ENCODE results near the gene PCBP3.
A peak's percentile ranks its signal among the peaks of the same experiment; 100 is the strongest.
"Not testable (repeated sequence)": the region's sequence is repeated elsewhere in the genome, so short reads cannot be mapped to it uniquely, and the experiment has no call there.

PCBP3 gene

DNA sequence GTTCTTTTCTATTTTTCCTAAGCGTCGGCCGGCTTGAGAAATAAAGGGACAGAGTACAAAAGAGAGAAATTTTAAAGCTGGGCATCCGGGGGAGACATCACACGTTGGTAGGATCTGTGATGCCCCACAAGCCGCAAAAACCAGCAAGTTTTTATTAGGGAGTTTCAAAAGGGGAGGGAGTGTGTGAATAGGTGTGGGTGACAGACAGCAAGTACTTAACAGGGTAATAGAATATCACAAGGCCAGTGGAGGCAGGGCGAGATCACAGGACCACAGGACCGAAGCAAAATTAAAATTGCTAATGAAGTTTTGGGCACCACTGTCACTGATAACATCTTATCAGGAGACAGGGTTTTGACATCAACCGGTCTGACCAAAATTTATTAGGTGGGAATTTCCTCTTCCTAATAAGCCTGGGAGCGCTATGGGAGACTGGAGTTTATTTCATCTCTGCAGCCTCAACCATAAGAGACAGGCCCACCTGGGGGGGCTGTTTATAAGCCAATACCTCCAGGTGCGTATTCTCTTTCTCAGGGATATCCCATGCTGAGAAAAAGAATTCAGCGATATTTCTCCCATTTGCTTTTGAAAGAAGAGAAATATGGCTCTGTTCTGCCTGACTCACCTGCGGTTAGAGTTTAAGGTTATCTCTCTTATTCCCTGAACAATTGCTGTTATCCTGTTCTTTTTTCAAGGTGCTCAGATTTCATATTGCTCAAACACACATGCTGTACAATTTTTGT, 332.3 kb downstream of the PCBP3 start:
- not testable (repeated sequence) for DNase-seq

DNA sequence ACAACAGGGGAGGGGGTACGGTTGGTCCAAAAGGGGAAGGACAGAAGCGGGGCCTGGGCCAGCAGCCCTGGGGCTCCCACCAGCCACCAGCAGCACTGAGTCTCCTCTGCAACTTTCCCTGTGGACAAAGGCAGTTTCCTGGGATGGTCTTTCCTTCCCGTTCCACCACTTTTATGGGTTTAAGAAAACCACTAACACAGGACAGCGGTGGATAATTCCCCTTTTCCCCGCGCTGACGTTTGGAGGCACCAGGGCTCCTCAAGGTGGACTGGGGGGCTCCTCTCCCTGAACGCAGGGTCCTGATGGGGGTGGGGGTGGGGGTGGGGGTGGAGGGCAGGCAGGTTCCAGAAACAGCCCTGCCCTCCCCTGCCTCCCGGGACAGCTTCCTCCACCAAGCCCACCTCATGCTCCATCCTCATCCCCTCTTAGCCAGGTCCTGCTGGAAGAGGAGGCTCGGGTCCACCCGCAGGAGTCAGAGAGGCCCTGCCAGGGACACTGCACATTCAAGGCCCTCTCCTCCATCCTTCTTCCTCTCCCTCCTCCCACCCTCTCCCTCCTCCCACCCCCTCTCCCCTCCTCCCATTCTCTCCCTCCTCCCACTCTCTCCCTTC, 333.3 kb downstream of the PCBP3 start:
- DNase-seq: no peak

DNA sequence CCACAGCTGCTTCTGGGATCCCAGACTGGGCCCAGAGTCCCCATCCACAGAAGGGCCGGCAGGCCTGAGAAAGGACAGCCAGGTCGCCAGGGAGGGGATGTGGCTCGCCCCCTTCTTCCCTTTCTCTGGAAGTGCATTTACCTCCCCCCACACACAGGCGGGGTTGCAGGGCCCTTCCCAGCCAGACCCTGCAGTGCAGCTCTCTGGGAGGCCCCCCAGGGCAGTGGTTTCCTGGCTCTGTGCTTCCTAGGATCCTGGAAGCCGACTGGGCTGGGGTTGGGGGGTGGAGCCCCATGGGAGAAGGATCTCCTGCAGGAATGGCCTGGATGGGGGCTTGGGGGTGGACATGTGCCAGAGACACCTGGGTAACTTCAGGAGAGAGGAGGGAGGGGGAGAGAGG, 333.9 kb downstream of the PCBP3 start:
- no peak for DNase-seq

DNA sequence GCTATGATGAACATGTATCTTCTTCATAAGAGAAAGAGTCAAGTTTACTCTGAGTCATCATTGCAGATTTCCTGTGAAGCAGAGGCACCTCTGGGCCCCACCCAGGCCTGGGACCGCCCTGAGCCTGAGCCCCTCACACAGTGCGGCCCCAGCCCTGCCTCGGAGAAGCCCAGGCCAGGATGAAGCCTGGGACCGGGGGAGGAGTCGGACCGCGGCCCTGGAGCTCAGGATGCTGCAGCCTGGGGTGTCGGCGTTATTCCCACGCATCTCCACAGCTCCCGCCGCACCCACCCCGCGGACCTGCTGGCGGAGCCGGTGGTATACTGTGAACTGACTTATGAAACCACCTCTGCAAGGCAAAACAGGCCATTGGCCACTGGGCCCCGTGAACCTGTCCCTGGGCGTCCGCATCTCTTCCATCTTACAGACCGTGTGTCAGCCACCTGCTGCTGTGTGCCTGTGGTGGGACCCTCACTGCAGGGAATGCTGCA, 335.7 kb downstream of the PCBP3 start:
- DNase-seq: no peak

DNA sequence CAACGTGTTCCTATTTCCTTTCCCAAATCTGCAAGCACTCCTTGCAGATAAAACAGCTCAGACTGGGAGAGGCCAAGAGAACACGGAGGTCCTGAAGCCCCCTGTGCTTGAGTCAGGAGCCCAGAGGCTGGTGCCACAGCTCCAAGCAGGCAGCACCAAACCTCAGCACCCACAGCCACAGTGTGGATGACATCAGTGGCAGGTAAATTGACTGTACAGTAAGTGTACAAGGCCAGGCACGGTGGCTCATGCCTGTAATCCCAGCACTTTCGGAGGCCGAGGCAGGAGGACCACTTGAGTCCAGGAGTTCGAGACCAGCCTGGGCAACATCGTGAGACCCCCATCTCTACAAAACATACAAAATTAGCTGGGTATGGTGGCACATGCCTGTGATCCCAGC, 336.1 kb downstream of the PCBP3 start:
- DNase-seq: no peak

DNA sequence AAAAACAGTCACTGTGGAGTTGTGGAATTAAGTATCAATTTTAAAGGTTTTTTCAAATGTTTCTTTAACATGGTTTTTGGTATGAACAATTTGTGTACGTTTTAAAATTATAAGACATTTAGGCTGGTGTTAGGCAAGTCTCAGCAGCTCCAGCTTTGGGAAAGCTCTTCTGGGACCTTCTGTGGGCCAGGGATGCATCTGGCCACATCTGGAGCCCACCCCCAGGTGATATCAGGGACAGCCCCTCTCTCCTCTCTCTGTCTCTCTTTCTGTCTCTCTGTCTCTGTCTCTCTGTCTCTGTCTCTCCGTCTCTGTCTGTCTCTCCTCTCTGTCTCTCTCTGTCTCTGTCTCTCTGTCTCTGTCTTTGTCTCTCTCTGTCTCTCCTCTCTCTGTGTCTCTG, 336.7 kb downstream of the PCBP3 start:
- DNase-seq: no peak

DNA sequence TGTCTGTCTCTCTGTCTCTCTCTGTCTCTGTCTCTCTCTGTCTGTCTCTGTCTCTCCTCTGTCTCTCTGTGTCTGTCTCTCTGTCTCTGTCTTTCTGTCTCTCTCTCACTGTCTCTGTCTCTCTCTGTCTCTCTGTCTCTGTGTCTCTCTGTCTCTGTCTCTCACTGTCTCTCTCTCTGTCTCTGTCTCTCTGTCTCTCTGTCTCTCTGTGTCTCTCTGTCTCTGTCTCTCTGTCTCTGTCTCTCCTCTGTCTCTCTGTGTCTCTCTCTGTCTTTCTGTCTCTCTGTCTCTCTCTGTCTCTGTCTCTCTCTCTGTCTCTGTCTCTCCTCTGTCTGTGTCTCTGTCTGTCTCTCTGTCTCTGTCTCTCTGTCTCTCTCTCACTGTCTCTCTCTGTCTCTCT, 337.2 kb downstream of the PCBP3 start:
- DNase-seq: no peak

DNA sequence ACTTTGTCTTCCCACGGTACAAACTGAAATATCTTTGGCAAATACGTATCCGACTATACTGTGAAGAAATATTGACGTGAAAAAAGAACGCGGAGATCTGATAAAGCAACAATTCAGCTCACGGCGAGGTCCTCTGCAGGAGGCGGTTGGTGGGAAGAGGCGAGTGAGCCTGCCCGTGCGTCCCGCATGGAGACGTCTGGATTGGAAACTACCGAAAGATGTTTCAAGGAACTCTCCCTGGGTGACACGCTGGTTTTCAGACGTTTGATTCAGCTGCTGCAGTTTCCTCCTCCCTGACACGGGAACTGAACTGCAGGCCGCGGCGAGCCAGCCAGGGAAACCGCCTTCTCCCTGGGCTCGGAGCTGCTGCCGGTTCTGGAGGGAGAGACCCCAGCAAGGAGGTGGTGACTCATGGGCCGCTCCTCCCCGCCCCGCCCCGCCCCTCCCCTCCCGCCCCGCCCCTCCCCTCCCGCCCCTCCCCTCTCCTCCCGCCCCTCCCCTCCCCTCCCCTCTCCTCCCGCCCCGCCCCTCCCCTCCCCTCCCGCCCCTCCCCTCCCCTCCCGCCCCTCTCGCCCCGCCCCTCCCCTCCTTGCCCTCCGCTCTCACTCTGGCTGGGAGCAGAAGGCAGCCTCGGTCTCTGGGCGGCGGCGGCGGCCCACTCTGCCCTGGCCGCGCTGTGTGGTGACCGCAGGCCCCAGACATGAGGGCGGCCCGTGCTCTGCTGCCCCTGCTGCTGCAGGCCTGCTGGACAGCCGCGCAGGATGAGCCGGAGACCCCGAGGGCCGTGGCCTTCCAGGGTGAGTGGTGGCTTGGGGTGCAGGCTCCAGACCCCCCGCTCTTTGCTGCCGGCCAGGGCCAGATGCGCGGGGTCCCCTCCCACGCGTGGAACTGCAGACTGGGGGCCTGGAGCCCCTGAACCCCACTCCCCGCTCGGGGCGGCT, 337.9 kb downstream of the PCBP3 start, which contains the start of gene COL6A1:
Gene COL6A1, plus strand, starts transcription at position 620 of the 941 bp plus-strand sequence. Its CDS starts 81 bp downstream, at position 701.
- DNase-seq: peak; percentile 89

DNA sequence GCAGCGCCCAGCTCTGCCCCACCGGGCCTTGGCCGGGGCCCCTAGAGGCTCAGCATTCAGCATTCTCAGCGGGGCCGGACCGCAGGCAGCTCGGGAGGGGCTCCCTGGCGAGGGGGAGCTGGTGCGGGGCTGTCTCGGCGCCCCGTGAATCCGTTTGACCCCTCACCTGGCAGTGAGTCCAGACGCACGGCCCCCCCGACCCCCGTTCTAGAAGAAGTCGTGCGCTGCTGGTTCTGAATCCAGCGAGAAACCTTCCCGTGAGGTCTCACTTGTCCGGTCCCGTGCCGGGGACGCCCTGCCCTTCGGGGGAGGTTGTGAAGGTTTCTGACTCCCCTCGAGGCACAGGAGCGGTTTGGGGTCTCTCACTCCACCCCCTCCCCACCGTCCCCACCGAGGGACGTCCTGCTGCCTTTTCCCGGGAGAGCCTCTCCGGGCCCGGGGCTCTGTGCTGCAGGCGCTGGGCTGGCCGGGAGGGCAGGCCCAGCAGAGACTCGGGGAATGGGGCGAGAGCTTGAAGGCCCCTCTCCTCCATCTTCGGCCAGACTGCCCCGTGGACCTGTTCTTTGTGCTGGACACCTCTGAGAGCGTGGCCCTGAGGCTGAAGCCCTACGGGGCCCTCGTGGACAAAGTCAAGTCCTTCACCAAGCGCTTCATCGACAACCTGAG, 338.7 kb downstream of the PCBP3 start:
- DNase-seq: peak; percentile 32

DNA sequence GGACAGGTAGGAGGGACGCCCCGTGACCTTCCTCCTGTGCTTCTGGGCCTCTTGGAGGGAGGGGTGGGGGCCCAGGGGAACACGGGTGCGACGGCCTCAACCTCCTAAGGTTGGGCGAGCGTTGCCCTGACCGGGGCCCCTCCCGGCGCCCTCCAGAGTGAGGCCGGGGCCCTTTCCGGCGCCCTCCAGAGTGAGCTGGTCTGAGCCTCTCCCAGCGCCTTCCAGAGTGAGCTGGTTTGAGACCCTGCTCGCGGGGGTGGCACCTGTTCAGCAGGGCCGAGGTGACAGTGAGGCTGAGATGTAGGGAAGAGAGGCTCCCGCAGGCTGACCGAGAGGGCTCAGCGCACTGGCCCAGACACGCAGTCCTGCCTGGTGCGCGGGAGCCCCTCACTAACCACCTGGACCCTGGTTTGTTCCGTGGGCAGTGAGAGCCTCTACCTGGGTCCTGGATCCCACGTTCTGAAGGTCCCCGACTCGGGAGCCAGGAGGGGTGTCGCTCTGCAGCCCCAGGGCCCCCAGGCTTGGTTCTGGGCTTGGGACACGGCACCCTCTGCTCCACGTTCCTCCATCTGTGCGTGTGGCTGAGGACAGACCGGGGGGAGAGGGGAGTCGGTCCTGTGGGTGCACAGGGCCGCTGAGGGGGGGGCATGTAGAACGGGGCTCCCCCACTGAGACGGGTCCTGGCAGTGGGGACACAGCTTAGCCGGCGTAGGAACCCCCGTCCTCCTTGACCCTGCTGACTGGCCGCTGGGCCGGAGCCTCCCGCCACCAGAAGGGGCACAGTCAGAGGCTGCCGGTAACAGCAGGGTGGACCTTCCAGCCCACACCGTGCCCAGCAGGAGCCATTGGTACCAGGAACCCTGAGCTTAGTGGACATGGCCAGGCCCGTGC, 339.5 kb downstream of the PCBP3 start:
- DNase-seq: peak; percentile 31

DNA sequence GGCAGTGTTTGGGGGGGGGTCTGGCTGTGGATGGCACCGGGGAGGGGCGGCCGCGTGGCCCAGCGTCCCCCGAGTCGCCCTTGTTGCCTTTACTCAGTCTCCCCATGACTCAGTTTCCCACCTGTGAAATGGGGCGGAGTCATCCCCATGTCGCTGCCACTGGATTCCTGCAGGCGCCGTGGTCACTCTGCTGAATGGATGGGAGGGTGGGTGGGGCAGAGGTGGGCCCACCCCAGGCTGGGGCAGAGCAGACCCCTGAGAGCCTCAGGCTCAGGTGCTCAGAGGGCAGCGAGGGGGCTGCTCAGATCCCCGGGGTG, 340.1 kb downstream of the PCBP3 start:
- DNase-seq: no peak

DNA sequence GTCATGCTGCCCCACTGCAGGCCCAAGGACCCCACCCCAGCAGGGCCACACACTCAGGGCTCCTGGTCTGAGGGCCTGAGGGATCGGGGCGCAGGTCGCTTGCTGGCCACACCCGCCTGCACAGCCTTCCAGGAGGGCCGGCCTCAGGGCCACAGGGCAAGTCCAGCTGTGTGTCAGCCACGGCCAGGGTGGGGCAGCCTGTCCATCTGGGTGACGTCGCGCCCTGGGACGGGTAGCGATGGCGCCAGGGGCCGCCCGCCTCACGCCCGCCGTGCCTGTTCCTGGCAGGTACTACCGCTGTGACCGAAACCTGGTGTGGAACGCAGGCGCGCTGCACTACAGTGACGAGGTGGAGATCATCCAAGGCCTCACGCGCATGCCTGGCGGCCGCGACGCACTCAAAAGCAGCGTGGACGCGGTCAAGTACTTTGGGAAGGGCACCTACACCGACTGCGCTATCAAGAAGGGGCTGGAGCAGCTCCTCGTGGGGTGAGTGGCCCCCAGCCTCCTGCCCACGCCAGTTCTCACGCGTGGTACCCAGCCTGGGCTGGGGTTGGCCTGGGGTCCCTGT, 340.5 kb downstream of the PCBP3 start:
- no peak for DNase-seq

DNA sequence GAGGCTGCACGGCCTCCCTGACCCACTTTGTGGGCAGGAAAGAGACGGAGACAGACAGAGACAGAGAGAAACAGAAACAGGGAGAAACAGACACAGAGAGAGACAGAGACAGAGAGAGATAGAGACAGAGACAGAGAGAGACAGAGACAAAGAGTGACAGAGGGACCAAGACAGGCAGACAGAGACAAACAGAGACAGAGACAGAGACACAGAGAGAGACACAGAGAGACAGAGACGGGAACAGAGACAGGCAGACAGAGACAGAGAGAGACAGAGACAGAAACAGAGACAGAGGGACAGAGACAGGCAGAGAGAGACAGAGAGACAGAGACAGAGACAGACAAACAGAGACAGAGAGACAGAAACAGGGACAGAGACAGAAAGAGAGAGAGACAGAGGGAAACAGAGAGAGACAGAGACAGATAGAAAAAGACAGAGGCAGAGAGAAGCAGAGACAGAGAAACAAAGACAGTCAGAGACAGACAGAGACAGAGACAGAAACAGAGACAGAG, 341.1 kb downstream of the PCBP3 start:
- no peak for DNase-seq

DNA sequence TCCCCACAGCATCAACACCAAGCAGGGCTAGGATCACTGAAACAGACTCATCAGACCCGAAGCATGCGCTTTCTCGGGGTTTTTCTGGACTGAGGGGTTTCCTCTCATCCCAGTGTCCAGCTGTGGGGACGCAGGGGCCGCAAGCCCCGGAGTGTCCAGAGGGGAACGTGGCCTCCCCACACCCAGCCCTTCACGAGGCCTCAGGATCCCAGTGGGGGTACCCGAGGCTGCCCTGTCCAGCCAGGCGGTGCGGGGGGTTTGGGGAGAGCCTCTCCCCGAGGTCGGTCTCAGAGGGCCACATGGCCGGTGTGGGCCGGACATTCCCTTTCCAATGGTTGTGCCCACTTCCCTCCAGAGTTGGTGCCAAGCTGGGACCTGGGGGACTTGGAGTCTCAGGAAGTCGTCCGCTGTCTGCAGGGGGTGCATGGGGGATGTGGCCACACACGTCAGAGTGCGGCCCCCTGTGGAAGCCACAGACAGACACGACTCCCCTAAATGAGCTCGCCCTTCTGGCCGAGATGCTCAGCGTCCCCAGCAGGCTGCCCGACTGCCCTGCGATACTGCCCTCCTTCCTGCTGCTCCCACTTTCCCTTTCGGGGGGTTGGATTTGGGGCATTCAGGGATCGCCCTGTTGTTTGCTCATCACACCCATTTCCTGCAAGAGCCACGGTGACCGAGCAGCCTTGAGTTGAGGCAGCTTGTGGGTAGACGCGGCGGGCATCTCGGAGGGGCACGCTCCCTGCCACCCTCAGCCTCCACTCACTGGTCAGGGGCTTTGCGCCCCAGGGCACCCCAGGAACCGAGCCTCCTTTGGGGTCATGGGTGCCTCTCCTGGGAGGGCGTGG, 342.2 kb downstream of the PCBP3 start:
- no peak for DNase-seq

DNA sequence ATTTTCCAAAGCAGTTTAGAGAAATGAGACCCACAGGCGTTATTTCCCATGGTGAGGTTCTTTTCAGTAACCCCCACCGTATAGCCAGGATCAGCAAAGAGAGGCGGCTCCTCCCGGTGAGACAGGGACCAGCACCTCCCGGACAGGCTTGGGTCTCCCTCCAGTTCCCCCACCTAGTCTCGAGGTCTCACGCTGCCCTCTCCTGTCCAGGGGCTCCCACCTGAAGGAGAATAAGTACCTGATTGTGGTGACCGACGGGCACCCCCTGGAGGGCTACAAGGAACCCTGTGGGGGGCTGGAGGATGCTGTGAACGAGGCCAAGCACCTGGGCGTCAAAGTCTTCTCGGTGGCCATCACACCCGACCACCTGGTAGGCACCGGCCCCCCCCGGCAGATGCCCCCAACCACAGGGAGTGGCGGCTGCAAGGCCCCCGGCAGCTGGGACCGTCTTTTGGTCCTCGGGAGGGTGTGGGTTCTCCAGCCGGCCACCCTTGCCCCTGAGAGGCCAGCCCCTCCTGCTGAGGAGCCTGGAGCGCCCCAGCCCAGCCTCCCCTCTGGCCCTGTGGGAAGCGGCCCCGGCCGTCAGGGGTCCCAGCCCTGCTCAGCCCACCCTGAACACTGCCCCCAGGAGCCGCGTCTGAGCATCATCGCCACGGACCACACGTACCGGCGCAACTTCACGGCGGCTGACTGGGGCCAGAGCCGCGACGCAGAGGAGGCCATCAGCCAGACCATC, 343.0 kb downstream of the PCBP3 start:
- no peak for DNase-seq

DNA sequence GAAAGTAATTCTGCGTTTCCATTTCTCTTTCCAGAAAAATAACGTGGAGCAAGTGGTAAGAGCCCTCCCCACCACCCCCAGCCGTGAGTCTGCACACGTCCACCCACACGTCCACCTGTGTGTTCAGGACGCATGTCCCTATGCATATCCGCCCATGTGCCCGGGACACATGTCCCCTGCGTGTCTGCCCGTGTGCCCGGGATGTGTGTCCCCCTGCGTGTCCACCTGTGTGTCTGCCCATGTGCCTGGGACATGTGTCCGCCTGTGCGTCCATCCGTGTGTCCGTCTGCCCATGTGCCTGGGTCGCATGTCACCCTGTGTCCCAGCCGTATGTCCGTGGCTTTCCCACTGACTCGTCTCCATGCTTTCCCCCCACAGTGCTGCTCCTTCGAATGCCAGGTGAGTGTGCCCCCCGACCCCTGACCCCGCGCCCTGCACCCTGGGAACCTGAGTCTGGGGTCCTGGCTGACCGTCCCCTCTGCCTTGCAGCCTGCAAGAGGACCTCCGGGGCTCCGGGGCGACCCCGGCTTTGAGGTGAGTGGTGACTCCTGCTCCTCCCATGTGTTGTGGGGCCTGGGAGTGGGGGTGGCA, 343.7 kb downstream of the PCBP3 start:
- no peak for DNase-seq

DNA sequence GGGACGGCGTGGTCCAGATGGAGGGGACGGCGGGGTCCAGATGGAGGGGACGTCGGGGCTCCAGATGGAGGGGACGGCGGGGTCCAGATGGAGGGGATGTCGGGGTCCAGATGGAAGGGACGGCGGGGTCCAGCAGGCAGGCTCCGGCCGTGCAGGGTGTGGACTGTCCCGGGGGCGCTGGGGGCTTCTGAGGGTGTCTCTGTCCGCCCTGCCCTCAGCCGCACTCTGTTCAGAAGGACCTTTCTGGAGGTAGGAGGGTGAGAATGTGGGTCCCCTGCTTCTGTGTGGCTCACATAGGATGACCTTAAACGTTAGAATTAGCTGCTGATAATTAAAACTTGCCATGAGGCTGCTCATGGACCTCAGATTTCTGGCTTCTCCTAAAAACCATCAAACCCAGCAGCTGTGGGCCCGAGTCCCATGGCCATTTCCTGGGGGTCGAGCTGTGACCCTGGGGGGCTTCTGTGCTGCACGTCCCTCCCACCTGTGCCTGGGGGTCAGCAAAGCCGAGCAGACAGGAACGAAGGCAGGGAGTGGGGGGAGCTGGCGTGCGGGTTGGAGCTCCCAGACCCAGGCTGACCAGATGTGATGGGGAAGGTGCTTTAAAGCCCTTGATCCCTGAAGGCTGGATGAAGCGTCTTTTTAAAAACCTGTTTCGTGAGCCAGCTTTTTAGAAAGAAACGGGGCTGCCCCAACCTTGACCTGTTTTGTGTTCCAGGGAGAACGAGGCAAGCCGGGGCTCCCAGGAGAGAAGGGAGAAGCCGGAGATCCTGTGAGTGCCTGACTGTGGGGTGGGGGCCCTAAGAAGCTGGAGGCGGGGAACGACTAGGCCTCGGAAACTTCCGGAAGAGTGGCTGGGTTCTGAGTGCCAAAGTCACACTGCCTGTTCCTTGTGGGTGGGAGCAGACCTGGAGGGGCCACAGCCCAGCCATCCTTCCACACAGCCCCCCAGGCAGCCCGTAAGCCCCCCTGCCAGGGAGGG, 345.1 kb downstream of the PCBP3 start:
- DNase-seq: no peak

Data from EL (cell line).